H9 (cell line): ENCODE measurements around the gene OSBPL10. TPM values are rescaled to one million over a fixed set of nuclear protein-coding genes. Genes with fewer than 3 reads are reported as not detected.

ENCODE experiments used
- DNase-seq: peaks from one replicate; pipeline ENCODE4 v3.0.0-alpha.2; 2017
- H2AFZ ChIP-seq: one replicate; pipeline ENCODE4 v1.6.1; 2013; ENCODE audit warnings: mild to moderate bottlenecking, low read length, control low read depth, moderate library complexity
- H2AK5ac ChIP-seq: 2 replicates; pipeline ENCODE4 v1.6.1; 2013; ENCODE audit warnings: low read length, control low read depth, mixed read lengths; ENCODE audit not compliant: insufficient read length
- H2BK120ac ChIP-seq: one replicate; pipeline ENCODE4 v1.6.1; 2013; ENCODE audit warnings: low read depth, mild to moderate bottlenecking, low read length, control low read depth, inconsistent platforms; ENCODE audit not compliant: poor library complexity, severe bottlenecking
- H2BK12ac ChIP-seq: 2 replicates; pipeline ENCODE4 v1.6.1; 2013; ENCODE audit warnings: low read length, control low read depth, mixed read lengths, low read depth; ENCODE audit not compliant: insufficient read length
- H2BK15ac ChIP-seq: 2 replicates; pipeline ENCODE4 v1.6.1; 2013; ENCODE audit warnings: low read depth, low read length, control low read depth
- H2BK20ac ChIP-seq: one replicate; pipeline ENCODE4 v1.6.1; 2013; ENCODE audit warnings: low read depth, mild to moderate bottlenecking, low read length, control low read depth, inconsistent platforms; ENCODE audit not compliant: poor library complexity, severe bottlenecking
- H2BK5ac ChIP-seq: 2 replicates; pipeline ENCODE4 v1.6.1; 2013; ENCODE audit warnings: low read length, control low read depth, mixed read lengths; ENCODE audit not compliant: insufficient read length
- H3K14ac ChIP-seq: 2 replicates; pipeline ENCODE4 v1.6.1; 2013; ENCODE audit warnings: low read length, control low read depth; ENCODE audit not compliant: insufficient read depth
- H3K18ac ChIP-seq: 2 replicates; pipeline ENCODE4 v1.6.1; 2013; ENCODE audit warnings: low read depth, mild to moderate bottlenecking, mixed read lengths, low read length, control low read depth; ENCODE audit not compliant: insufficient read length
- H3K23ac ChIP-seq: 2 replicates; pipeline ENCODE4 v1.6.1; 2013; ENCODE audit warnings: low read length, control low read depth, mixed read lengths, low read depth; ENCODE audit not compliant: insufficient read length
- H3K23me2 ChIP-seq: 2 replicates; pipeline ENCODE4 v1.6.1; 2013; ENCODE audit warnings: low read depth, mild to moderate bottlenecking, mixed read lengths, low read length, control low read depth; ENCODE audit not compliant: insufficient read length, poor library complexity, severe bottlenecking
- H3K27ac ChIP-seq: 2 replicates; pipeline ENCODE4 v1.5.1; 2013; ENCODE audit warnings: low read length, control low read depth, mixed read lengths, low read depth; ENCODE audit not compliant: insufficient read length
- H3K27me3 ChIP-seq: 2 replicates; pipeline ENCODE4 v1.6.1; 2013; ENCODE audit warnings: low read length, control low read depth, inconsistent platforms; ENCODE audit not compliant: insufficient read depth
- H3K4ac ChIP-seq: 2 replicates; pipeline ENCODE4 v1.6.1; 2013; ENCODE audit warnings: low read depth, mild to moderate bottlenecking, control low read depth, inconsistent platforms, low read length, moderate library complexity
- H3K4me1 ChIP-seq: 2 replicates; pipeline ENCODE4 v1.6.1; 2013; ENCODE audit warnings: low read length, control low read depth, inconsistent platforms; ENCODE audit not compliant: insufficient read depth
- H3K4me2 ChIP-seq: 2 replicates; pipeline ENCODE4 v1.6.1; 2013; ENCODE audit warnings: low read length, control low read depth, mixed read lengths; ENCODE audit not compliant: insufficient read length, insufficient read depth
- H3K56ac ChIP-seq: 2 replicates; pipeline ENCODE4 v1.6.1; 2013; ENCODE audit warnings: low read depth, mild to moderate bottlenecking, mixed read lengths, low read length, control low read depth; ENCODE audit not compliant: insufficient read length
- H3K79me1 ChIP-seq: 2 replicates; pipeline ENCODE4 v1.6.1; 2013; ENCODE audit warnings: low read depth, mild to moderate bottlenecking, moderate library complexity, low read length, control low read depth, inconsistent platforms; ENCODE audit not compliant: insufficient read depth, poor library complexity, severe bottlenecking
- H3K79me2 ChIP-seq: 2 replicates; pipeline ENCODE4 v1.6.1; 2013; ENCODE audit warnings: low read length, control low read depth, inconsistent platforms; ENCODE audit not compliant: insufficient read depth
- H3K9ac ChIP-seq: 2 replicates; pipeline ENCODE4 v1.6.1; 2013; ENCODE audit warnings: low read length, control low read depth, mixed read lengths; ENCODE audit not compliant: insufficient read length; ENCODE audit errors: extremely low read depth
- H3K9me3 ChIP-seq: one replicate; pipeline ENCODE4 v1.6.1; 2013; ENCODE audit warnings: low read depth, low read length, inconsistent platforms; ENCODE audit not compliant: control insufficient read depth
- H3T11ph ChIP-seq: one replicate; pipeline ENCODE4 v1.6.1; 2013; ENCODE audit warnings: mild to moderate bottlenecking, low read length, control low read depth, inconsistent platforms
- H4K20me1 ChIP-seq: one replicate; pipeline ENCODE4 v1.6.1; 2013; ENCODE audit not compliant: control insufficient read depth, insufficient read length, insufficient read depth
- H4K5ac ChIP-seq: 2 replicates; pipeline ENCODE4 v1.6.1; 2013; ENCODE audit warnings: low read depth, mild to moderate bottlenecking, mixed read lengths, low read length, control low read depth; ENCODE audit not compliant: insufficient read length
- H4K8ac ChIP-seq: replicated peaks from 2 replicates; pipeline ENCODE4 v1.6.1; 2013; ENCODE audit warnings: low read length, control low read depth, mixed read lengths, low read depth; ENCODE audit not compliant: insufficient read length
- H4K91ac ChIP-seq: 2 replicates; pipeline ENCODE4 v1.6.1; 2013; ENCODE audit warnings: low read depth, mild to moderate bottlenecking, moderate library complexity, mixed read lengths, low read length, control low read depth; ENCODE audit not compliant: insufficient read length
- H3K27ac Mint-ChIP-seq, 3 experiments: 2 replicates in 2 of 3; 3 replicates in 1 of 3; pipeline ENCODE4 v1.8.0; 2020 to 2021; ENCODE audit warnings: mixed read lengths in 3 of 3, mild to moderate bottlenecking in 1 of 3, moderate library complexity in 1 of 3
- H3K27me3 Mint-ChIP-seq: 2 replicates; pipeline ENCODE4 v1.8.0; 2021; ENCODE audit warnings: low read depth, mild to moderate bottlenecking, moderate library complexity, mixed read lengths
- H3K36me3 Mint-ChIP-seq, 3 experiments: 2 replicates in 2 of 3; 3 replicates in 1 of 3; pipeline ENCODE4 v1.8.0; 2020 to 2021; ENCODE audit warnings: low read depth in 3 of 3, mixed read lengths in 3 of 3; ENCODE audit not compliant: insufficient read depth in 1 of 3
- H3K4me1 Mint-ChIP-seq, 2 experiments: 2 replicates each; pipeline ENCODE4 v1.8.0; 2020; ENCODE audit warnings: mixed read lengths in 2 of 2
- H3K4me3 Mint-ChIP-seq, 2 experiments: 2 replicates in 1 of 2; 3 replicates in 1 of 2; pipeline ENCODE4 v1.8.0; 2020 to 2021; ENCODE audit warnings: mild to moderate bottlenecking in 2 of 2, mixed read lengths in 2 of 2, moderate library complexity in 1 of 2
- H3K9me3 Mint-ChIP-seq, 2 experiments: 2 replicates in 1 of 2; 3 replicates in 1 of 2; pipeline ENCODE4 v1.8.0; 2020; ENCODE audit warnings: mild to moderate bottlenecking in 2 of 2, mixed read lengths in 2 of 2, moderate library complexity in 1 of 2
- WGBS: extraction: QIAGEN DNeasy Blood & Tissue Kit; methylation state at CpG from one replicate; pipeline ENCODE4 v1.1.7; 2013; ENCODE audit warnings: missing lambda C conversion rate, low lambda C conversion rate, mixed read lengths; ENCODE audit not compliant: insufficient read length; ENCODE audit errors: extremely low coverage; 5-methylcytosine and 5-hydroxymethylcytosine counted together
- total RNA-seq: library from RNA; stranded (reverse); gene quantifications from 2 replicates; pipeline ENCODE4 v1.2.1, GENCODE V29; 2021
- TF ChIP-seq, protein P1 (sequence below): fragments of 200-600 bp; sonication (generic); conservative IDR thresholded peaks from 3 replicates; pipeline ENCODE4 v1.8.0; 2021; ENCODE audit warnings: antibody characterized with exemption, mild to moderate bottlenecking

OSBPL10 gene
- total RNA-seq, 1 experiment from 2014 or later = 42.7 TPM

DNA sequence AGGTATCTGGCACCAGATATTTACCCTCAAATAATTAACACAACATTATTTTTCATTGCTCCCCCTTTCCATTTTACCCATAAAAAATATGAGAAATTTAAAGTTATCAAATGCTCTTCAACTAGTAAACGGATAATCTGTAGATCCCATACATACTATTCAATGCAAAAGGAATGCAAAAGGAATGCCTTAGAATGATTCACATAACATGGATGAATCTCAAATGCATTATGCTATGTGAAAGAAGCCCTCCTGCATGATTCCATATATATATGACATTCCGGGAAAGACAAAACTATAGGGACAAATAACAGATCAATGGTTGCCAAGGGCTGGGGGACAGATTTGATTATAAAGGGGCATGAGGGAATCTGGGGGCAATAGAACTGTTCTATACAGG lies 252.7 kb downstream of the OSBPL10 start:
- Histone ChIP-seq H4K8ac (no peak overlapping the region), H2BK120ac (no peak overlapping the region), H2BK12ac (no peak overlapping the region), H3K9me3 (no peaks in the 10 kb centered on the region), H3K23ac (no peak overlapping the region), H4K5ac (no peak overlapping the region), H3K79me1 (no peaks in the 10 kb centered on the region), H3K27ac (no peak overlapping the region), H2BK5ac (no peak overlapping the region), H3K4ac (no peak overlapping the region), H3K79me2 (no peaks in the 10 kb centered on the region), H3K18ac (no peak overlapping the region), H3K4me2 (no peak overlapping the region), H2BK20ac (no peak overlapping the region), H3T11ph (no peak overlapping the region), H3K4me1 (peaks cover 2% of the 10 kb centered on the region; the same call in 1 of the 2 replicates), H3K9ac (no peak overlapping the region), H2AFZ (no peak overlapping the region), H4K91ac (no peak overlapping the region), H4K20me1 (no peaks in the 10 kb centered on the region), H2AK5ac (no peak overlapping the region), H2BK15ac (no peak overlapping the region), H3K14ac (no peak overlapping the region), H3K27me3 (no peaks in the 10 kb centered on the region), H3K56ac (no peak overlapping the region), H3K23me2 (no peaks in the 10 kb centered on the region)
- Mint-ChIP-seq H3K36me3 (peaks cover 0 to 3% (median 2%) of the 10 kb centered on the region in 3 experiments; a peak in 4 of 7 replicates), H3K27me3 (no peaks in the 10 kb centered on the region), H3K4me3 (no peak overlapping the region), H3K9me3 (no peaks in the 10 kb centered on the region), H3K4me1 (peaks cover 18 to 22% of the 10 kb centered on the region in 2 experiments), H3K27ac (no peak overlapping the region)
- TF ChIP-seq, protein P1, sequence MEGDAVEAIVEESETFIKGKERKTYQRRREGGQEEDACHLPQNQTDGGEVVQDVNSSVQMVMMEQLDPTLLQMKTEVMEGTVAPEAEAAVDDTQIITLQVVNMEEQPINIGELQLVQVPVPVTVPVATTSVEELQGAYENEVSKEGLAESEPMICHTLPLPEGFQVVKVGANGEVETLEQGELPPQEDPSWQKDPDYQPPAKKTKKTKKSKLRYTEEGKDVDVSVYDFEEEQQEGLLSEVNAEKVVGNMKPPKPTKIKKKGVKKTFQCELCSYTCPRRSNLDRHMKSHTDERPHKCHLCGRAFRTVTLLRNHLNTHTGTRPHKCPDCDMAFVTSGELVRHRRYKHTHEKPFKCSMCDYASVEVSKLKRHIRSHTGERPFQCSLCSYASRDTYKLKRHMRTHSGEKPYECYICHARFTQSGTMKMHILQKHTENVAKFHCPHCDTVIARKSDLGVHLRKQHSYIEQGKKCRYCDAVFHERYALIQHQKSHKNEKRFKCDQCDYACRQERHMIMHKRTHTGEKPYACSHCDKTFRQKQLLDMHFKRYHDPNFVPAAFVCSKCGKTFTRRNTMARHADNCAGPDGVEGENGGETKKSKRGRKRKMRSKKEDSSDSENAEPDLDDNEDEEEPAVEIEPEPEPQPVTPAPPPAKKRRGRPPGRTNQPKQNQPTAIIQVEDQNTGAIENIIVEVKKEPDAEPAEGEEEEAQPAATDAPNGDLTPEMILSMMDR = no peak
- no CpG with 5 or more reads among the region's 2 CpGs for WGBS
- no peak for DNase-seq
